Kidney (tissue), 14 donors: ENCODE measurements around the gene TMEM233. TPM values are rescaled to one million over a fixed set of nuclear protein-coding genes. Genes with fewer than 3 reads are reported as not detected.

ENCODE experiments used
- DNase-seq, 5 donors: peaks; one replicate each; pipeline ENCODE4 v3.0.0-alpha.2; 2013 to 2020
- FAIRE-seq: peaks from 2 replicates; lab custom pipeline; 2012; peaks lifted over from hg19 to GRCh38; lab: Jason Lieb, UNC
- H3K27ac ChIP-seq, 2 donors: one replicate each; pipeline ENCODE4 v1.7.0; 2013; ENCODE audit warnings: low read depth in 2 of 2, low read length in 2 of 2, inconsistent platforms in 1 of 2
- H3K27me3 ChIP-seq: one replicate; pipeline ENCODE4 v1.7.1; 2013; ENCODE audit warnings: low read length, inconsistent platforms; ENCODE audit not compliant: control insufficient read depth, insufficient read depth
- H3K36me3 ChIP-seq, 3 donors: one replicate each; pipeline versions ENCODE4 v1.7.0 to v1.7.1; 2013; ENCODE audit warnings: low read length in 3 of 3, control low read depth in 1 of 3, inconsistent platforms in 1 of 3; ENCODE audit not compliant: insufficient read depth in 3 of 3, control insufficient read depth in 2 of 3
- H3K4me1 ChIP-seq, 3 donors: one replicate each; pipeline versions ENCODE4 v1.7.0 to v1.7.1; 2013; ENCODE audit warnings: low read length in 3 of 3, inconsistent platforms in 1 of 3, low read depth in 1 of 3; ENCODE audit not compliant: control insufficient read depth in 2 of 3, insufficient read depth in 2 of 3
- H3K4me3 ChIP-seq, 3 donors: one replicate each; pipeline versions ENCODE4 v1.7.0 to v1.8.1; 2013; ENCODE audit warnings: low read length in 3 of 3, control low read depth in 1 of 3, inconsistent platforms in 1 of 3
- H3K9ac ChIP-seq, 3 donors: one replicate each; pipeline versions ENCODE4 v1.7.0 to v1.7.1; 2013; ENCODE audit warnings: low read length in 3 of 3, control low read depth in 1 of 3, inconsistent platforms in 1 of 3
- H3K9me3 ChIP-seq, 3 donors: one replicate each; pipeline versions ENCODE4 v1.7.0 to v1.7.1; 2013; ENCODE audit warnings: low read length in 3 of 3, control low read depth in 1 of 3, inconsistent platforms in 1 of 3; ENCODE audit not compliant: control insufficient read depth in 2 of 3, insufficient read depth in 1 of 3
- intact Hi-C: fragments of 100-400 bp; cut with DNase I; formaldehyde crosslinking; loops from one replicate; pipeline ENCODE4 v1.11.1; 2022
- polyA plus RNA-seq: library from polyadenylated mRNA; stranded (reverse); fragments of 350-450 nt; fragmentation: Illumina TruSeq; extraction: RNeasy Lipid Tissue Mini Kit (QIAGEN cat#74804); gene quantifications from one replicate; pipeline ENCODE4 v1.2.3, GENCODE V29; 2014; ENCODE audit warnings: low read depth, low replicate concordance; ENCODE audit not compliant: insufficient read depth
- total RNA-seq: library from RNA; stranded (reverse); fragmentation: NEBNext Ultra II Directional; extraction: Animal tissue kit (Norgen Biotek cat#: 25700); gene quantifications from one replicate; pipeline ENCODE4 v1.2.1, GENCODE V29; 2021
- TF ChIP-seq, protein P1 (sequence below): IDR thresholded peaks from 3 replicates; pipeline ENCODE4 v1.5.1; 2012; ENCODE audit warnings: mild to moderate bottlenecking, moderate library complexity, borderline replicate concordance; ENCODE audit not compliant: insufficient read depth; ENCODE audit errors: extremely low read depth
- donor health status: control.
- donor health status: control.
- donor health status: control.
- donor health status: control.
- donor health status: control.
- donor health status: DM: yes; HTN: yes; CAD: no.
- donor health status: Normal renal cell carcinoma (clear cell type).

The TMEM233 gene
- total and polyA plus RNA-seq, 2 donors from 2014 or later = 1.2 to 1.4 TPM

DNA sequence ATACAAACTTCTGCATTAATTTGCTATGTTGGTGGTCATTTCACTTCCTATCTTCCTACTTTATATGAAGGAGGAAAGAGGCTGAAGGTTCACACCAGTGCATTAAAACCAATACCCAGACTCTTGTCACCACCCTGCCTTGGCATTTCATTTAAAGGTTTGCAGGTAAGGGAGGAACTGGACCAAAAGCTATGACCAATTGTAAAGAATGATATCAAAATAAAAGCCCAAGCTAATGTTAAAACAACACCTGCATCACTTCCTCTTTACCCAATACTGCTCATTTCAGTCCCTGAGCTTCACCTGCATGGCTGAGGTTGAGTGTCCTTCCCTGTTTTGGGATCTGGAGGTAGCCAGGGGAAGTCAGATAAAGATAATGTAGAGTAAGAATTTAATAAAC is 47.2 kb upstream of the TMEM233 start:
- H3K4me1 ChIP-seq = no peaks in the 10 kb centered on the region
- no peaks in the 10 kb centered on the region for H3K9me3 ChIP-seq
- DNase-seq = no peak
- intact Hi-C loops = loop anchor here (10.0 kb wide), 1 partner anchor 432 kb away; no protein-coding TSS in a partner anchor
- H3K27me3 ChIP-seq = no peaks in the 10 kb centered on the region
- H3K9ac ChIP-seq = no peak overlapping the region
- H3K4me3 ChIP-seq = no peak overlapping the region
- H3K27ac ChIP-seq = no peak overlapping the region
- TF ChIP-seq, protein P1, sequence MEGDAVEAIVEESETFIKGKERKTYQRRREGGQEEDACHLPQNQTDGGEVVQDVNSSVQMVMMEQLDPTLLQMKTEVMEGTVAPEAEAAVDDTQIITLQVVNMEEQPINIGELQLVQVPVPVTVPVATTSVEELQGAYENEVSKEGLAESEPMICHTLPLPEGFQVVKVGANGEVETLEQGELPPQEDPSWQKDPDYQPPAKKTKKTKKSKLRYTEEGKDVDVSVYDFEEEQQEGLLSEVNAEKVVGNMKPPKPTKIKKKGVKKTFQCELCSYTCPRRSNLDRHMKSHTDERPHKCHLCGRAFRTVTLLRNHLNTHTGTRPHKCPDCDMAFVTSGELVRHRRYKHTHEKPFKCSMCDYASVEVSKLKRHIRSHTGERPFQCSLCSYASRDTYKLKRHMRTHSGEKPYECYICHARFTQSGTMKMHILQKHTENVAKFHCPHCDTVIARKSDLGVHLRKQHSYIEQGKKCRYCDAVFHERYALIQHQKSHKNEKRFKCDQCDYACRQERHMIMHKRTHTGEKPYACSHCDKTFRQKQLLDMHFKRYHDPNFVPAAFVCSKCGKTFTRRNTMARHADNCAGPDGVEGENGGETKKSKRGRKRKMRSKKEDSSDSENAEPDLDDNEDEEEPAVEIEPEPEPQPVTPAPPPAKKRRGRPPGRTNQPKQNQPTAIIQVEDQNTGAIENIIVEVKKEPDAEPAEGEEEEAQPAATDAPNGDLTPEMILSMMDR = no peak
- FAIRE-seq = no peak
- H3K36me3 ChIP-seq = no peaks in the 10 kb centered on the region

DNA sequence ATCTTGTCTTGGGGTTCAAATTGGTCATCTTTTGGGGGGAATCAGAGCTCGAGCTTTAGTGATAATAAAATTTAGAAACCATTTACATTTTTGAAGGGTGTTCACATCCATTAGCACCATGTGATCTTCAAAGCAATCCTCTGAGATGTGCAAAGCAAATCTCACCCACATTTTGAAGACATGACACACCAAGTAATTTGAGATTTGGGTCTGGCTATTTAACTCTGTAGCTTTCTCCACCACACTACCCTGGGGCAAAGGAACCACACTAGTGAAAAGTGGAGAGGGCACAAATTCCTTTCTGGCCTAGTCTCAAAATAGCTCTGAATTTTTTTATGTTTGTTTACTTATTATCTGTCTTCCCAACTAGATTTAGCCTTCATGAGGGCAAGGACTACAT is 46.6 kb upstream of the TMEM233 start:
- no peaks in the 10 kb centered on the region for H3K27me3 ChIP-seq
- no peak overlapping the region for H3K9ac ChIP-seq
- no peaks in the 10 kb centered on the region for H3K9me3 ChIP-seq
- DNase-seq (no peak), FAIRE-seq (no peak)
- intact Hi-C loops = loop anchor here (10.0 kb wide), 1 partner anchor 432 kb away; no protein-coding TSS in a partner anchor
- H3K4me3 ChIP-seq = no peak overlapping the region
- TF ChIP-seq, protein P1 = no peak
- no peaks in the 10 kb centered on the region for H3K36me3 ChIP-seq
- H3K27ac ChIP-seq = no peak overlapping the region
- no peaks in the 10 kb centered on the region for H3K4me1 ChIP-seq

DNA sequence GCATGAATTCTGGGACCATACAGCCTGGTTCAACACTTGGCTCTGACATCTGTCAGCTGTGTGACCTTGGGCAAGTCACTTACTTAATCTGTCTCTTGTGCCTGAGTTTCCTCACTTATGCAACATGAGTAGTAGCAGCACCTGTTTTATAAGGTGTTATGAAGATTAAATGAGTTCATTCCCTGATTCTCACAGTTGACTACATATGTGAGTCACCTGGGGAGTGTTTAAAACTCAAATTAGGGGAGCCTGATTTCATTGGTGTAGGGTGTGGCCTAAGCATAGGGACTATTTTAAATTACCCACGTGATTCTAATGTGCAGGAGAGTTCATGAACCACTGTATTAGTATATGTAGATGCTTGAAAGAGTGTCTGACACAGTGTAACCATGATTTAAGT is 36.7 kb upstream of the TMEM233 start:
- no peaks in the 10 kb centered on the region for H3K9me3 ChIP-seq
- H3K4me3 ChIP-seq = no peak overlapping the region
- no peak overlapping the region for H3K9ac ChIP-seq
- TF ChIP-seq, protein P1 = no peak
- no peaks in the 10 kb centered on the region for H3K4me1 ChIP-seq
- no peak for FAIRE-seq
- no peaks in the 10 kb centered on the region for H3K36me3 ChIP-seq
- no peak for DNase-seq
- H3K27ac ChIP-seq = no peak overlapping the region
- H3K27me3 ChIP-seq = no peaks in the 10 kb centered on the region
- intact Hi-C loops = no loop called here

DNA sequence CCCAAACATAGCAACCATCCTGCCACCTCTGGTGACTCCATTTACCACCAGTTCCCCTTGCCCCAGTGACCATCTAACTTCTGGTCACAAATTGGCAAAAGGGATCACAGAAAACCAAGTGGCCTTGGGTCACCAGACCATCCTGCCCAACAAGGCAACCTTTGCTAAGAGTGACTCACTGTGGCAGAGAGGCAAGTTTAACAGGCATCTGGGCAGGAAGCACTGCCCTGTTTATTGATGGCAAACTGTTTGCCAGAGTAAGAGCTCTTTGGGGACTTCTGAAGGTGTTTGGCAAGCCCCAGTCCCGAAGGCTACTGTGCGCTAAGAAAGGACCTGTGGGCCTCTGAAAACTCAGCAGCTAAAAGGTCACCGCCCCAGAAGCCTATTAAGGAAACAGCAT is 28.2 kb upstream of the TMEM233 start:
- DNase-seq = no peak
- Histone ChIP-seq H3K36me3 (no peaks in the 10 kb centered on the region), H3K4me3 (no peak overlapping the region), H3K27ac (no peak overlapping the region), H3K4me1 (no peaks in the 10 kb centered on the region), H3K9me3 (no peaks in the 10 kb centered on the region), H3K27me3 (no peaks in the 10 kb centered on the region), H3K9ac (no peak overlapping the region)
- intact Hi-C loops = no loop called here
- TF ChIP-seq, protein P1 = no peak
- FAIRE-seq = no peak
